HEK293 (cell line): ENCODE data around the gene ABHD16B.

ENCODE experiments used
- CTCF ChIP-seq: fragments of 450-650 bp; formaldehyde crosslinking; IDR thresholded peaks from 2 replicates; pipeline ENCODE4 v1.5.1; 2016; ENCODE audit warnings: missing biosample characterization, missing genetic modification characterization
- GFI1B ChIP-seq: fragments of 450-650 bp; formaldehyde crosslinking; IDR thresholded peaks from 2 replicates; pipeline ENCODE4 v1.5.1; 2016; ENCODE audit warnings: missing biosample characterization, missing genetic modification characterization
- REST ChIP-seq: fragments of 450-650 bp; formaldehyde crosslinking; IDR thresholded peaks from 2 replicates; pipeline ENCODE4 v1.5.1; 2016; ENCODE audit warnings: missing biosample characterization, missing genetic modification characterization
- ZBTB7A ChIP-seq: fragments of 450-650 bp; formaldehyde crosslinking; IDR thresholded peaks from 2 replicates; pipeline ENCODE4 v1.5.1; 2016; ENCODE audit warnings: low read depth, missing biosample characterization, missing genetic modification characterization
- ZFP3 ChIP-seq: fragments of 450-650 bp; formaldehyde crosslinking; IDR thresholded peaks from 2 replicates; pipeline ENCODE4 v1.5.1; 2016; ENCODE audit warnings: low read depth, missing biosample characterization, missing genetic modification characterization
- ZNF155 ChIP-seq: fragments of 450-650 bp; formaldehyde crosslinking; IDR thresholded peaks from 2 replicates; pipeline ENCODE4 v1.5.1; 2016; ENCODE audit warnings: missing biosample characterization, missing genetic modification characterization
- ZNF174 ChIP-seq: fragments of 450-650 bp; formaldehyde crosslinking; IDR thresholded peaks from 2 replicates; pipeline ENCODE4 v1.5.0; 2017; ENCODE audit warnings: missing biosample characterization, mild to moderate bottlenecking, missing genetic modification characterization
- ZNF335 ChIP-seq: fragments of 450-650 bp; formaldehyde crosslinking; conservative IDR thresholded peaks from 2 replicates; pipeline ENCODE4 v1.5.1; 2016; ENCODE audit warnings: missing biosample characterization, missing genetic modification characterization
- ZNF362 ChIP-seq: fragments of 450-650 bp; formaldehyde crosslinking; IDR thresholded peaks from 2 replicates; pipeline ENCODE4 v1.5.1; 2016; ENCODE audit warnings: missing biosample characterization, missing genetic modification characterization
- ZNF426 ChIP-seq: fragments of 450-650 bp; formaldehyde crosslinking; IDR thresholded peaks from 2 replicates; pipeline ENCODE4 v1.5.1; 2017; ENCODE audit warnings: missing biosample characterization, missing genetic modification characterization, mild to moderate bottlenecking, inconsistent platforms, moderate library complexity
- ZNF501 ChIP-seq: fragments of 450-650 bp; formaldehyde crosslinking; IDR thresholded peaks from 2 replicates; pipeline ENCODE4 v1.5.1; 2016; ENCODE audit warnings: missing biosample characterization, missing genetic modification characterization
- ZNF792 ChIP-seq: fragments of 450-650 bp; formaldehyde crosslinking; IDR thresholded peaks from 2 replicates; pipeline ENCODE4 v1.5.1; 2016; ENCODE audit warnings: missing biosample characterization, missing genetic modification characterization
- ZSCAN5A ChIP-seq: fragments of 450-650 bp; formaldehyde crosslinking; IDR thresholded peaks from 2 replicates; pipeline ENCODE4 v1.5.1; 2016; ENCODE audit warnings: missing biosample characterization, missing genetic modification characterization
- ZXDB ChIP-seq: fragments of 450-650 bp; formaldehyde crosslinking; IDR thresholded peaks from 2 replicates; pipeline ENCODE4 v1.5.1; 2016; ENCODE audit warnings: missing biosample characterization, missing genetic modification characterization

- no peak for TF ChIP-seq CTCF (tag by site-specific recombination)
- no peak for TF ChIP-seq ZFP3 (tag by site-specific recombination)
- TF ChIP-seq ZNF501 (tag by site-specific recombination) = no peak
- TF ChIP-seq ZXDB (tag by site-specific recombination) = no peak
- TF ChIP-seq ZBTB7A (tag by site-specific recombination) = no peak
- no peak for TF ChIP-seq ZNF426 (tag by site-specific recombination)
- no peak for TF ChIP-seq ZSCAN5A (tag by site-specific recombination)
- no peak for TF ChIP-seq ZNF174
- TF ChIP-seq ZNF155 = no peak
- no peak for TF ChIP-seq ZNF792 (tag by site-specific recombination)
- TF ChIP-seq ZNF335 (tag by site-specific recombination) = no peak
- TF ChIP-seq ZNF362 (tag by site-specific recombination) = no peak
- no peak for TF ChIP-seq REST
- no peak for TF ChIP-seq GFI1B (tag by site-specific recombination)
Observed at GRCh38 chr20:63890616-63891015, 29.3 kb downstream of the ABHD16B start.
